ENCODE measurements around the gene FUT7. TPM values are rescaled to one million over a fixed set of nuclear protein-coding genes. Genes with fewer than 3 reads are reported as not detected.

Gene FUT7
- total and polyA plus RNA-seq, 2 of the 8 experiments (the other 6 are each of a cell fraction or from before 2014, with no cell fraction given), result not detected

GRCh38 chr9:137075275-137075775, 43.4 kb upstream of the FUT7 start:
- H3K14ac ChIP-seq (ENCODE audit: insufficient read length), result no peak overlapping the region
- POLR2A ChIA-PET (ENCODE audit: partially characterized antibody), result interaction anchor here (0.9 to 2.1 kb wide), 3 partner anchors 11 to 101 kb away, joined by 3 to 9 read pairs (median 4); partner anchors contain the start of gene MAN1B1

More at GRCh38 chr9:137075275-137075775, 43.4 kb upstream of the FUT7 start:
- Histone ChIP-seq H2BK120ac (replicated peaks; ENCODE audit: low read depth, low read length) (no peak overlapping the region), H3K79me2 (ENCODE audit: control insufficient read depth in 1 of 2, insufficient read depth in 2 of 2, low read length in 2 of 2) (no peaks in the 10 kb centered on the region), H4K20me1 (replicated peaks in 1 of 2; ENCODE audit: control insufficient read depth in 1 of 2, insufficient read depth in 2 of 2, low read length in 2 of 2) (peaks cover 0 to 7% of the 10 kb centered on the region in 2 experiments), H3K56ac (replicated peaks; ENCODE audit: insufficient read length, low read depth, low read length) (no peak overlapping the region), H2AK5ac (ENCODE audit: low read depth, low read length) (no peak overlapping the region), H3K9ac (replicated peaks in 1 of 4; ENCODE audit: extremely low read depth in 1 of 4, low read depth in 3 of 4, low read length in 3 of 4) (no peak overlapping the region), H3K79me1 (ENCODE audit: low read depth, low read length) (no peaks in the 10 kb centered on the region), H4K5ac (ENCODE audit: insufficient read length, low read depth, low read length) (no peak overlapping the region), H2BK20ac (ENCODE audit: low read length) (no peak overlapping the region), H3K27ac (ENCODE audit: low read depth, low read length) (no peak overlapping the region), H4K8ac (ENCODE audit: extremely low read depth, insufficient read depth, low read length) (no peak overlapping the region; the same call in 1 of the 2 replicates), H3K9me3 (ENCODE audit: insufficient read depth in 2 of 2, low read depth in 1 of 2, low read length in 1 of 2) (no peaks in the 10 kb centered on the region), H3K4ac (replicated peaks; ENCODE audit: insufficient read length, low read depth, low read length) (no peak overlapping the region), H3K4me2 (ENCODE audit: insufficient read depth in 1 of 2, low read depth in 2 of 2, low read length in 2 of 2) (0 out of 4 replicates have a peak overlapping the region, but pooled peaks of 1 of the 2 experiments have one; percentile 6), H2BK15ac (ENCODE audit: low read length) (no peak overlapping the region; the same call in 1 of the 2 replicates), H3K23me2 (ENCODE audit: low read depth, low read length) (peaks cover 20% of the 10 kb centered on the region), H3K4me1 (replicated peaks in 1 of 4; ENCODE audit: control insufficient read depth in 3 of 4, insufficient read depth in 4 of 4, low read length in 3 of 4) (peaks cover 0 to 27% (median 19%) of the 10 kb centered on the region in 4 experiments; a peak in 6 of 7 replicates), H3K18ac (ENCODE audit: extremely low read depth, low read length) (no peak overlapping the region), H3K27me3 (replicated peaks in 1 of 4; ENCODE audit: control insufficient read depth in 3 of 4, extremely low read depth in 1 of 4, insufficient read depth in 3 of 4, low read length in 3 of 4) (peaks cover 20 to 46% (median 34%) of the 10 kb centered on the region in 4 experiments), H3K4me3 (ENCODE audit: extremely low read depth in 1 of 4, insufficient read depth in 2 of 4, low read depth in 3 of 4, low read length in 4 of 4) (no peak overlapping the region), H3K23ac (ENCODE audit: insufficient read length) (no peak overlapping the region), H2BK5ac (ENCODE audit: low read depth, low read length) (0 out of 2 replicates have a peak overlapping the region, but pooled peaks have one; percentile 61), H3K36me3 (ENCODE audit: control insufficient read depth in 2 of 4, insufficient read depth in 4 of 4, low read length in 3 of 4) (no peaks in the 10 kb centered on the region; a peak in 1 of 8 replicates), H4K91ac (replicated peaks; ENCODE audit: insufficient read length, low read length) (no peak overlapping the region), H2AFZ (ENCODE audit: low read length) (no peak overlapping the region), H2BK12ac (ENCODE audit: low read depth, low read length) (0 out of 2 replicates have a peak overlapping the region, but pooled peaks have one; percentile 52)
- WGBS, 2 experiments (ENCODE audit: extremely low coverage in 1 of 2, insufficient coverage in 1 of 2, insufficient read length in 1 of 2, insufficient replicate concordance in 2 of 2, low coverage in 1 of 2, low lambda C conversion rate in 2 of 2, missing lambda C conversion rate in 1 of 2), result 82% methylated on average over 12 of the region's 12 CpGs; no CpG with 5 or more reads in 1 of the 2 experiments
- FAIRE-seq, result no peak
- CTCF ChIA-PET (ENCODE audit: partially characterized antibody), result interaction anchor here (0.9 to 4.6 kb wide), 9 partner anchors 9 to 146 kb away, joined by 3 to 27 read pairs (median 4); partner anchors contain the start of gene NPDC1
- peak; percentile 75; the same call in 1 of the 2 replicates for TF ChIP-seq SRF (IDR thresholded peaks at IDR 0.05; ENCODE audit: low read depth, low read length)
- no peak for TF ChIP-seq CTBP2 (IDR thresholded peaks at IDR 0.05; ENCODE audit: borderline replicate concordance, insufficient read depth, insufficient read length, low read length)
- peak; percentile 84 for TF ChIP-seq CEBPB (IDR thresholded peaks at IDR 0.05; ENCODE audit: low read depth, low read length)
- TF ChIP-seq YY1 (IDR thresholded peaks at IDR 0.05; ENCODE audit: low read depth, low read length), result peak; percentile 43; the same call in 1 of the 2 replicates
- no peak for TF ChIP-seq RAD21 (IDR thresholded peaks at IDR 0.05 in 1 of 2, conservative IDR thresholded peaks at IDR 0.05 in 1 of 2; ENCODE audit: low read depth in 2 of 2, low read length in 2 of 2)
- DNase-seq (ENCODE audit: low read depth in 1 of 2, low spot score in 2 of 2), result no peak
